C4-2B (cell line): ENCODE results near the gene SDK2.

Experiments used
- H3K27ac ChIP-seq: fragments of 450-650 bp; 2 replicates; pipeline ENCODE4 v1.5.1; 2017
- CTCF ChIP-seq: fragments of 450-650 bp; conservative IDR thresholded peaks from 2 replicates; pipeline ENCODE4 v1.5.1; 2017; ENCODE audit warnings: mild to moderate bottlenecking
- ZFX ChIP-seq: fragments of 450-650 bp; IDR thresholded peaks from 2 replicates; pipeline ENCODE4 v1.6.1; 2017

The SDK2 gene

GRCh38 chr17:73575470-73576221 lies 68.6 kb downstream of the SDK2 start:
- H3K27ac ChIP-seq, result peak overlapping the region; percentile 27; the same call in 1 of the 2 replicates
- TF ChIP-seq CTCF, result no peak
- TF ChIP-seq ZFX, result no peak

GRCh38 chr17:73571511-73572130 lies 72.6 kb downstream of the SDK2 start:
- TF ChIP-seq CTCF (no peak), ZFX (no peak)
- H3K27ac ChIP-seq, result no peak overlapping the region

GRCh38 chr17:73569762-73570319 lies 74.4 kb downstream of the SDK2 start:
- no peak for TF ChIP-seq CTCF
- no peak for TF ChIP-seq ZFX
- H3K27ac ChIP-seq, result no peak overlapping the region

GRCh38 chr17:73568934-73569333 lies 75.3 kb downstream of the SDK2 start:
- no peak overlapping the region for H3K27ac ChIP-seq
- TF ChIP-seq CTCF, result no peak
- TF ChIP-seq ZFX, result no peak

GRCh38 chr17:73566905-73567782 lies 77.1 kb downstream of the SDK2 start:
- H3K27ac ChIP-seq, result peak overlapping the region; percentile 27
- TF ChIP-seq CTCF (no peak), ZFX (no peak)

- no peak for TF ChIP-seq ZFX
- TF ChIP-seq CTCF, result no peak
- H3K27ac ChIP-seq, result peak overlapping the region; percentile 78
Observed at GRCh38 chr17:73564843-73565242, 79.4 kb downstream of the SDK2 start.
